Activated CD4-positive, alpha-beta T cell treated with anti-CD3 and anti-CD28 coated beads, Interleukin-2, amount 50 U/mL, for 1 hour (primary cell): Measurements from ENCODE around the gene MATCAP1.

Experiments
- DNase-seq: peaks from one replicate; pipeline ENCODE4 v3.0.0-alpha.2; 2020

MATCAP1 gene

DNA sequence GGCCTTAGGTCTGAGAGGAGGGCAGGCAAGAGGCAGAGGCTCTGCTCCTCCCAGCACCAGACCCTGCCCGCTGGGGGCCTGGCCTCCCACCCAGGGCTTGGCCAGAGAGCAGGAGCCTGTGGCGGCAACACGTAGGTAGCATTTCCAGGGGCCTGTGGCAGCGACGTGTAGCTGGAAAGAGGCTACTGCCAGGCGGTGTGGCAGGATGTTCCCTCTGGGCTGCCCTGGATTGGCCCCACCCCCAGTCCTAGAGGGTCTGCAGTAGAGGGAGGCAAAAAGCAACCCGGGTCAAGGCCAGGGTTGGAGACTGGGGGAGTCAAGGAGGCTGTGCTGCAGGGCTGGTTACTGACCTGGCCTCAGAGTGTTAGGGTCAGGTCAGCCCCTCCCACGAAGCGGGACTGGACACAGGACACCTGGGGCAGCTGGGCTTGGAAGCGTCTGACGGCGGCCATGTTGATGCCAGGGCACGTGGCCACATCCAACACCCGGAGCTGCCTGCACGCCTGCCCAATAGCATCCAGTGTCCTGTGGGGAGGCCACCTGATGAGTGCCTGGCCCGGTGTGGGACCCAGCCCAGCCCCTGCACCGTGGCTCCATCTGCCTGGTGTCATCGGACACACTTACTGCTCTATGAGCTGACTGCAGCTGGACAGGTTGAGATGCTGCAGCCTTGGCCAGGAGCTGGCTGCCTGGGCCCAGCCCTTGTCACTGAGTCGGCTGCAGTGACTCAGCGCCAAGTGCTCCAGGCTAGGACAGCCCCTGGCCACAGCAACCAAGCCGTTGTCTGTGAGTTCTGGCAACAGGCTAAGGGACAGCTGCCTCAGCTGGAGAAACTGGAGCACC lies 23.7 kb upstream of the MATCAP1 start:
- DNase-seq, result no peak

DNA sequence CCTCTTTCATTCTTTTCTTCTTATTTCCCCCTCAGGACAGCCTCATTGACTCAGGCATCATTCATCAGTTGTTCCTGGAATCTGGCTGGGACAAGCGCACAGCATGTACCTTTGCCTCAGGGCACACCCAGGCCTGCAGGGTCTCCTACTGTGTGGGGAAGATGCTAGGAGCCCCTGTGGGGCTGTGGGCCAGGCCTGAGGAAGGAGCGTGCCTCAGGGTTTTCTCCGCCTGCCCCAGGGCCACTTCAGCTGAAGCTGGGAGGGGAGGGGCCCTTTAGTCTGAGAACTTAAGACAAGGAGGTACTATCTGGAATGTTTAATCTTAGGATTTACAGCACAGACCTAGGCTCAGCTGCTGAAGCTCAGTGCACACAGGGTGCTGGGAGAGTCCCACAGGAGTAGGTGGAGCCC lies 23.1 kb upstream of the MATCAP1 start:
- no peak for DNase-seq

DNA sequence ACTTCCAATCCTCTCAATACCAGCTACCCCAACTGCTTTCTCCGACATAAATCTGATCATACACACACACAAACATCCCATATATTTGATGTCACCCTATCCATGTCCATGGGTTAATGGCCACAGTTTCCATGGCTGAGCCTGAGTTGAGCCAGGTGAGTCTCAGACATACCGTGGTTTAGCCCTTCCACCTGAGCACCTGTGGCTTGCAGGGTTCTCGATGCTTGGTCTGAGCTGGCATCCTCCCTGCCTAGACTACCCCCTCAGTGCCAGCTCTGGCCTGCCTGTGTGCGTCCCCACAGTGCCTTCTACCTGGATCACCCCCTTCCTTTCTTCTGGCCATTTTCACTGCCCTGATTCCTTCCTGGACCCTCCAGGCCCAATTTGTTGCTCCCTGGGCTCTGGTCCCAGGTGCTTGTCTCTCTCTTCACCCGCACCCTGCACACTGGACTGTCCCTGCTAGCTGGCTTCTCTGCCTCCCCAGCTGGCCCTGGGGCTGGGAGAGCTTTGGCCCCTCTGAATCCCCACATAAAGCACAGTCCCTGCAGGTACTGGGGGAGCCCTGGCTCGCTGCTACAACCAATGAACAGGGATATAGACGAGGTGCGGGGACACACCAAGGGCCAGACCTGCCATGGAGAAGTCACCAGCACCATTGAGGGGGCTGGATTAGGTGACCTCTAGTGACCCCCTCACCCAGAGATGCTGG lies 22.5 kb upstream of the MATCAP1 start:
- DNase-seq, result no peak

DNA sequence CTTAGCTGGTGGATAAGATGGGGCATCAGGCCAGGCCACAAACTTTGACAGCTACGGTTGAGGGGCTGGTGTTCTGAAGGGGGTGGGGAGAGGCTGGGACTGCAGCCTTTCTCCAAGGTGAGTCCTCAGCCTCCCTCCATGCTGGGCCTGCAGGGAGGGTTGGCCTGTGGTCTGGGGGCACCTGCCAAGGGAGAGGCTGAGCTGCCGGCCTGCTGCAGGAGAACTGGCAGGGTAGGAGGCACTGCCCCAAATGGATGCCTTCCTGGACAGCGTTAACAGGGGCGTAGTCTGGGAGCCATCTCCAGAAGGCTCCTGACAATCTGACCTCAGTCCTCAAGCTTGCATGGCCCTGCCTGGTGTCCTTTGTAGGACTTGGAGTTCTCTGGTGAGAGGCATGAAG lies 20.3 kb upstream of the MATCAP1 start:
- DNase-seq, result no peak

DNA sequence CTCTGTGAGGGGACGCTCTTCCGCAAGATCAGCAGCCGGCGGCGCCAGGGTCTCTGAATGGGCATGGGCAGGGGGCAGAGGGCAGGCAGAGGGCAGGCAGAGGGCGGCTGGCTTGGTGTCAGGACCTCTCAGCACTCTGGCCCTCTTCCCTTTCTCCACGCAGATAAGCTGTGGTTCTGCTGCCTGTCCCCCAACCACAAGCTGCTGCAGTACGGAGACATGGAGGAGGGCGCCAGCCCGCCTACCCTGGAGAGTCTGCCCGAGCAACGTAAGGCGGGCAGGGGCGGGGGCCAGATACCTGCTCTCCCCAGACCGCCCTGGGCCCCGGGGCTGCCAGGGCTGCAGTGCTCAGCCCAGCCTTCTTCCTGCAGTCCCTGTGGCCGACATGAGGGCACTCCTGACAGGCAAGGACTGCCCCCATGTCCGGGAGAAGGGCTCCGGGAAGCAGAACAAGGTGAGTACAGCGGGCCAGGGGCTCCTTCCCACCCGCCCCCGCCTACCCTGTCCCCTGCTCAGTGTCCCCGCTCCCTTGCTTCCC lies 19.3 kb upstream of the MATCAP1 start:
- no peak for DNase-seq

DNA sequence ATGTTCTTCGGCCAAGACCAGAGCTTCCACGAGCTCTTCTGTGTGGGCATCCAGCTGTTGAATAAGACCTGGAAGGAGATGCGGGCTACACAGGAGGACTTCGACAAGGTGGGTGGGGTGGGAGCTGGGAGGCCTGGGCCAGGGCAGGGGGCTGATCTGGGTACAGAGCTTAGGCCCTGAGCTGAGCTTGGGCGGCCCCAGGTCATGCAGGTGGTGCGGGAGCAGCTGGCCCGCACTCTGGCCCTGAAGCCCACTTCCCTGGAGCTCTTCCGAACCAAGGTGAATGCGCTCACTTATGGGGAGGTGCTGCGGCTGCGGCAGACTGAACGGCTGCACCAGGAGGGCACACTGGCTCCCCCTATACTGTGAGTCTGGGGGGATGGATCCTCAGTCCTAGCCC lies 18.7 kb upstream of the MATCAP1 start:
- no peak for DNase-seq

DNA sequence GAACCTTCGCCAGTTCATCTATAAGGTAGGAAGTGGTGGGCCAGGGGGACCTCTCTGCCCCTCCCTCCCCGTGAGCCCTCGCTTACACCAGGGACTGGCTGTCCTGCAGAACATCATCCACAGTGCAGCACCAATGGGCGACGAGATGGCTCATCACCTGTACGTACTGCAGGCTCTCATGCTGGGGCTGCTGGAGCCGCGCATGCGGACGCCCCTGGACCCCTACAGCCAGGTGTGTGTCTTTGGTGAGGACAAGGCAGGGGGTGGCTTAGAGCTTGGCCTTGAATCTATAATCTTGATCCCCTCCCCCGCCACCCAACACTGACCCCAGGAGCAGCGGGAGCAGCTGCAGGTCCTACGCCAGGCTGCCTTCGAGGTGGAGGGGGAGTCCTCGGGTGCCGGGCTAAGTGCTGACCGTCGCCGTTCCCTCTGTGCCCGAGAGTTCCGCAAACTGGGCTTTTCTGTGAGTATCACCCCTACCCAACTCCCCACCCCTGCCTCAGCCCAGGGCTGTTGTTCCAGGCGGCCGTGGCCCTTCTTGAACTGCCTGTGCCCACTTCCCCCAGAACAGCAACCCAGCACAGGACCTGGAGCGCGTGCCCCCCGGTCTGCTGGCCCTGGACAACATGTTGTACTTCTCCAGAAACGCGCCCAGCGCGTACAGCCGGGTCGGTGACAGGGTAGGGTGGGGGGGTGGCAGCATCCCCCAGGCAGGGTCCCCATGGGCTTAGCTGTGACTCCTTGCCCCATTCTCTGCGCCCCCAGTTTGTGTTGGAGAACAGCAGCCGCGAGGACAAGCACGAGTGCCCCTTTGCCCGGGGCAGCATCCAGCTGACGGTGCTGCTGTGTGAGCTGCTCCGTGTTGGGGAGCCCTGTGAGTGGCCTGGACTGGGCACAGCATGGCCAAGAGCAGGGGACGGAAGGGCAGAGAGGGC lies 17.9 kb upstream of the MATCAP1 start:
- DNase-seq, result no peak

DNA sequence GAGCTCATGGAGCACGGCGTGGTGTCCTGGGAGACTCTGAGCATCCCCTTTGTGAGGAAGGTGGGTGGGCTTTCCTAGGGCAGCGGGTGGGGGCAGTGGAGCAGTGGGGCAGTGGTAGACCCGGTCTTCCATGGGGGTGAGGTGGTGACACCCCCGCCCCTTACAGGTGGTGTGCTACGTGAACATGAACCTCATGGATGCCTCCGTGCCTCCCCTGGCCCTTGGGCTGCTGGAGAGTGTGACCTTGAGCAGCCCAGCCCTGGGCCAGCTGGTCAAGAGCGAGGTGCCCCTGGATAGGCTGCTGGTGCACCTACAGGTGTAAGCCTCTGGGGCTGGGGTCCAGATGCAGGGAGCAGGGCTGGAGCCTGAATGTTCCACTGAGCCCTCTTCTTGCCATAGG lies 16.7 kb upstream of the MATCAP1 start:
- no peak for DNase-seq

DNA sequence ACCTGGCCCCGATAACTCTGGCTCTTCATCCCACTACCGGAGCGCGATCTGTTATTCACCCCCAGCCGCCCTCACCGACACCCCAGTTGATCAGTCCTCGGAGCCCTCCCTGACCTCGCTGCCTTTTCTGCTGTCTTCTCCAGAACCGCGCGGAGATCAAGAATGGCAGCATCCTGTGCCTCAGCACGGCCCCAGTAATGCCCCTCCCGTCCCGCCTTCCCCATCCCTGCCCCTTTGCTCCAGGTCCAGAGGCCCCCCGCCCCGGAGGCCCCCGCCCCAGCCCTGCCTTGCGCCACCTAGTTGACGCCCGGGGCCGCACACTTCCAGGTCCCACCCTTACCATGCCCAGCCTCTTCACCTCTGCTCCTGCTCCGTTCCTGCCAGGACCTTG lies 16.0 kb upstream of the MATCAP1 start:
- DNase-seq, result no peak

DNA sequence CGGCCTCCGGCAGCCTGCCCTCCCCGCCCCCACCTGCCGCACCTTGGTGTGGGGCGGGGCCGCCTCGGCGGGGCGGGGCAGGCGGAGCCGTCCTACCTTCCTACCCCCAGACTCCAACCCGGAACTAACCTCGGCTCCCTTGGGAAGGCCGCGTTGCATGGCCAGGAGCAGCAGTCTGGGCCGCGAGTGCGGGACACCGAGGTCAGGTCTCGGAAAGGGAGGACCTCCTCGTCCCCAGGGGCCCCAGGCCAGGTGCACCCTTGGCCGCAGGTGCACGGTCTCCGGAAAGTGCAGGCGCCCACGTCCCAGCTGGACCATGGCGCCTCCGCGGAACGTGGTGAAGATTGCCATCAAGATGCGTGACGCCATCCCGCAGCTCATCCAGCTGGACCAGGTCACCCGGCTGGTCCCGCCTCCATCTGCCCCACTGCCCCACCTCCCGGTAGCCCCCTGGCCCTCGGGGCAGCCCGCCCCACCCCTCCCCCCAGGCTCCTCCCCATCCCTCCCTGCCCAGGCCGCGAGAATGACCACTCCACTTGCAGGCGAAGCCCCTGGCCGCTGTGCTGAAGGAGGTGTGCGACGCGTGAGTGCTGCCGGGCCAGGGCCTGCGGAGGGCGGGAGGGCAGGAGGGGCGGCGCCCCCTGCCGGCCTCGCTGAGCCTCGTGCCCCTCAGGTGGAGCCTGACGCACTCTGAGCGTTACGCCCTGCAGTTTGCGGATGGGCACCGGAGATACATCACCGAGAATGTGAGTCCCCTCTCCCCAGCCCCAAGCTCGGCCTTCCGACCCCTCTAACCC lies 15.4 kb upstream of the MATCAP1 start, which contains the start of gene ELMO3:
ELMO3 (plus strand) TSS at position 121 of the 797 bp plus-strand sequence; CDS start at position 317, 196 bp downstream.
- no peak for DNase-seq

DNA sequence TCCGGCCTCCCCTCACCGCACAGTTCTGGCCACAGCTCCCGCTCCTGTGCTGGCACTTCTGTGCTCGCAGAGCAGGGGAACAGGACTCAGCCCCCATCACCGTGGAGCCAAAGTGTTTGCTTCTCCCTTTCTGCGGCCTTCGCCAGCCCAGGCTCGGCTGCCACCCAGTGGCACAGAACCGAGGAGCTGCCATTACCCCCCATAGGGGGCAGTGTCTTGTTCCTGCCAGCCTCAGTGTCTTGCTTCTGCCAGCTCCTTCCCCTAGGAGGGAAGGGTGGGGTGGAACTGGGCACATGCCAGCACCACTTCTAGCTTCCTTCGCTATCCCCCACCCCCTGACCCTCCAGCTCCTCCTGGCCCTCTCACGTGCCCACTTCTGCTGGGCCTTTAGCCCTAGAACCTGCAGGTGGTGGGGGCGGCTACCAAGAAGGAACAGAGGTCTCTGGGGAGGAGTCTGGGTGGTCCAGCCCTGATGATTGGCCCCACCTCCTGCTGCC lies 14.5 kb upstream of the MATCAP1 start:
- no peak for DNase-seq

DNA sequence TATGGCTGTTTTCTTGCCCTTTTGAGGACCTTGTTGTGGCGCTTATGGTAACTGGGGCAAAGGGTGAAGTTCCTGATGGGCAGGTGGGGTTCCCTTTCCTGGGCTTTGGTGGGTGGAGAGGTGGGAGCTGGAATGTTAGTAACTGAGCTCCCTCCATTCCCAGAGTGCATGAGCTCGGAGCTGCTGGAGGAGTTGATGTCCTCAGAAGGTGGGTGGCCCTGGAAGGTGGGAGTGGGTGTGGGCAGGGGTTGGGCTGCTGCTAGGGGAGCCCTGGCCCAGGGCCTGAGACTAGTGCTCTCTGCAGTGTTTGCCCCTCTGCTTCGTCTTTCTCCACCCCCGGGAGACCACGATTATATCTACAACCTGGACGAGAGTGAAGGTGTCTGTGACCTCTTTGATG lies 13.9 kb upstream of the MATCAP1 start:
- no peak for DNase-seq

DNA sequence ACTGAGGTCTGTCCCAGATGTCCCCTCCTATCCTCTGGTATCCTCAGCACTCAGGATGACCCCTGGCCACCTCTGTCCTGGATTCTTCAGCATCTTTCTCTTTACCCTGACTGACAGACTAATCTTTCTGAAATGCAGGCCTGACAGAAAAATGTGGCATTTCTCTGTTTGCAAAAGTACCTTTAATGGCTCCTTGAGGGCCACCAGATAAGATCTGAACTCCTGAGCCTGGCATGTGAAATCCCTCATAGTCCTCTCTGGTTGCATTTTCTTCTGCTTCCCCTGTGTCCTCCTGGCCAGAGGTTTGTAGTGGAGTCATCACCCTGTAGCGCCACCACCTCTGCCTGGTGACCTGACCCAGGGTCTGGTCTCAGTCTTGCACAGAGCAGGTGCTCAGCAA lies 13.1 kb upstream of the MATCAP1 start:
- no peak for DNase-seq

DNA sequence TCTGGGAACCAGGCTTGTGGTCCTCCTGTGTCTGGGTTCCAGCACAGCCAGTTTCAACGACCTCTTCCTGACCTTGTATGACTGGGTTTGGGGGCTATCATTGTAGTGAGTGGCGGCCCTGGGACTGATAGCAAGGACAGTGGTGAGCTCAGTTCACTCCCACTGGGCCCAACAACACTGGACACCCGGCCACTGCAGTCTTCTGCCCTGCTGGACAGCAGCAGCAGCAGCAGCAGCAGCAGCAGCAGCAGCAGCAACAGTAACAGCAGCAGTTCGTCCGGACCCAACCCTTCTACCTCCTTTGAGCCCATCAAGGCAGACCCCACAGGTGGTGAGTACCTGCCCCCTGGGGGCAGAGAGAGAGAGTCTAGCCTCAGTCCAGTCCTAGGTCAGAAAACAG lies 11.9 kb upstream of the MATCAP1 start:
- DNase-seq, result no peak

DNA sequence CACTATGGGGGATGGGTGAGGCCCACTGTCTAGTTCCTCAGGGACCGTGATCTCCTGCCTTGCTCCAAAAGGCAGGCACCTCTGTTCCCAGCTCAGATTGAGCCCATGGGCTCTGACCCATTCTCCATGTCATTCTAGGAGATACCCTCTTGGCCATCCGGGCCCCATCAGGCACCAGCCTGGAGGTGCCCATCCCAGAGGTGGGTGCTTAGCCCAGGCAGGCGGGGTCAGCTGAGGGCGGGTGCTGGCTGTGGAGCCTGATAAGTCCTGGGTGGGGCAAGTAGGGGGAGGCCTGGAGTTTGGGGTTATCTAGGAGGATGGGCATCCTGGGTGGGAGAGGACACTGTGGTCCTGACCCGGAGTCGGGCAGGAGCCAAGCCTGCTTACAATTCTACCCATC lies 10.5 kb upstream of the MATCAP1 start:
- DNase-seq, result no peak

DNA sequence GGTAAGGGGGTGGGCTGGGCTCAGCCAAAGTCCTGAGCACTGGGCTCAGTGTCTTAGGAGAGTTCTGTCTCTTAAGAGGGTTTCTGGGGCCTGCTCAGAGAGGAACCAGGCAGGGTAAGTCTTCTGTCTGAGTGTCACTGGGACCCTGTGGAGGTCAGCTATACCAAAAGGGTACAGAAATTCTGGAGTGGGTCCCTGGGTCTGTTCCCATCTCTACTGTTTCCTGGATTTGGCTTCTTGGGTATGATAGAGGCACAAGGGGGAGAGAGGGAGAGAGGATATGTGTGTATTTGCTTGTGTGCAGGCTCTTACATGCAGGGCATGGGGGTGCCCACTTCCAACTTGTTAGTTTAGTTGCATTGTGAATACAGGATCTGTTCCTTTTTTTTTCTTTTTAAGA lies 9.8 kb upstream of the MATCAP1 start:
- DNase-seq, result no peak

DNA sequence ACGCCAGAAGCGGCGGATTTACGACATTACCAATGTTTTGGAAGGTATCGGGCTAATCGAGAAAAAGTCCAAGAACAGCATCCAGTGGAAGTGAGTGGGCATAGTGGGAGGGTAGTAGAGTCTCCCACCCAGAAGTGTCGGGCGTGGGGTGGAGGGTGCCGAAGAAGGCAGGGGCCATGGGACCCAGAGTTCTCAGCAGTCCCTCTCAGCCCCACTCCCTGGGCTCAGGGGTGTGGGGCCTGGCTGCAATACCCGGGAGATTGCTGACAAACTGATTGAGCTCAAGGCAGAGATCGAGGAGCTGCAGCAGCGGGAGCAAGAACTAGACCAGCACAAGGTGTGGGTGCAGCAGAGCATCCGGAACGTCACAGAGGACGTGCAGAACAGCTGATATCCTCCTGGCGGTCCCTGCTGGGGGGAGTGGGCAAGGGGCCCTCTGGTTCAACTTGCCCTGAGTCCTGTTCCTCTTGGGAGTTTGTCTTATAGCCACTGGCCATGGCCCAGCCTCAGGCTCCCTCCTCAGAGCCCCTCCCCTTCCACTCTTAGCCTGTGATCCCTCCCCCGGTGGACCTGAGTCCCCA lies 9.1 kb upstream of the MATCAP1 start:
- no peak for DNase-seq

DNA sequence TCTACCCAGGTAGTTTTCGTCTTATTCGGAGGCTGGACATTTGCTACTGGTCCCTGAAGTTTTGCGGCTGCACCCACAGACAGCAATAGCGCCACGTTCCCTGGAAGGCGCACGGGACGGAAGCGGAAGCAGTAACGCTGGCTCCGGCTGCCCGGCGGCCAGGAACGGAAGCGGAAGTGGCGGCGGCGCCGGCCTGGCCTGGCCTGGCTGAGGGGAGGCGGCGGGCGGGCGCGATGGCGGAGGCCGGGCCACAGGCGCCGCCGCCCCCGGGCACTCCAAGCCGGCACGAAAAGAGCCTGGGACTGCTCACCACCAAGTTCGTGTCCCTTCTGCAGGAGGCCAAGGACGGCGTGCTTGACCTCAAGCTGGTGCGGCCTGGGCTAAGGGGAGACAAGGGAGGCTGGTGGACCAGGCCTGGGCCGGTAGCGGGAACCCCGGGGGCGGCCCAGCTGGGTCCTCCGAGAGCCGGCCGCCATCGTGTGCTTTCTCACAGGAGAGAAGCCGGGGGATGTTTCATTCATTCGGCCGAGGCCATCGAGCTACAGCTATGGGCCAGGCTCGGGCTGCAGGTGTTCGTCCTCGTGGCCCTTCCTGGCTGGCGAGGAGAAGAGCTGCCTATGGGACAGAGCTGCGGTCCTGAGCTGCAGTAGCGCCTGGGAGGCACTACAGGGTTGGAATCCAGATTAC lies 8.4 kb upstream of the MATCAP1 start, which contains the start of gene E2F4:
E2F4 (plus strand) TSS at position 161 of the 687 bp plus-strand sequence; CDS start at position 234, 73 bp downstream.
- DNase-seq, result peak; percentile 82

DNA sequence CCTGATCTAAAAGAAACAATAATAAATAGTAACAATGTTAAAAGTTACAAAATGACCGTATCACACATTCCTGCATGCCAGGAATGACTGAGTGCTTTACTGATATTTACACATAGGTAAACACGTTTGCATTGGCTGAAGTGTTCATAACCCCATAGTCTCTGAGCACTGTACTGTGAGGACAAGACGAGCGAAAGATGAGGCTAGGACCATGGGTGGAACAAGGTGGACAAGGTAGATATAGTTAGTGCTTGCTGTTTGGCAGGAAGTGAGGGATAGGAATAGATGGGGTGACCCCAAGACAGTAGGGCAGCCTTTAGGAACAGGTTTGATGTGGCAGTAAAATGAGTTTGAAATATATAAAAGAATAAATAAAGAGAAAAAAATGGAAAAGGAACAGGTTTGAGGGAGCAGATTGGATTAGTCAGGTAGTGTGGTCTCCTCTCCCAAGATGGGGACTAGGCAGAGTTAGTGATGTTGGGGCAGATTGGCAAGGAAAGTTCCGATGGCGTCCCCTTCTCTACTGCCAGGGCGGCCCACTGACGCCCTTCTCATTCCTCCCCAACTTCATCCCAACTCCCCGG lies 7.7 kb upstream of the MATCAP1 start:
- no peak for DNase-seq
